Naive thymus-derived CD4-positive, alpha-beta T cell (primary cell): ENCODE measurements around the gene PRRC2B. TPM values are rescaled to one million over a fixed set of nuclear protein-coding genes. Genes with fewer than 3 reads are reported as not detected.
A peak's percentile ranks its signal among the peaks of the same experiment; 100 is the strongest.

ENCODE experiments used
- ATAC-seq: fragments of 150-1000 bp; cut with Tn5 transposase; 2 replicates; pipeline ENCODE4 v1.10.0; 2021; ENCODE audit warnings: mild to moderate bottlenecking, moderate library complexity
- CTCF ChIA-PET: fragments of 350-600 bp; sonication (Branson Sonifier 250); formaldehyde crosslinking; loops from one replicate; lab custom pipeline; 2021; ENCODE audit warnings: antibody characterized with exemption; lab: Charles Lee
- POLR2A ChIA-PET: fragments of 350-600 bp; sonication (Branson Sonifier 250); formaldehyde crosslinking; loops from one replicate; lab custom pipeline; 2021; ENCODE audit warnings: antibody characterized with exemption, inconsistent platforms; lab: Charles Lee
- DNase-seq, 9 donors: peaks; one replicate each; pipeline versions ENCODE4 v3.0.0 to v3.0.0-alpha.2; 2020 to 2022; ENCODE audit warnings: mixed read lengths in 1 of 9
- H3K27ac ChIP-seq: one replicate; pipeline ENCODE4 v1.7.0; 2013; ENCODE audit warnings: mild to moderate bottlenecking, low read depth, low read length, moderate library complexity
- H3K27me3 ChIP-seq, 2 donors: one replicate each; pipeline ENCODE4 v1.7.0; 2013; ENCODE audit warnings: low read length in 2 of 2, mild to moderate bottlenecking in 2 of 2, moderate library complexity in 2 of 2; ENCODE audit not compliant: control insufficient read depth in 2 of 2, insufficient read depth in 2 of 2
- H3K36me3 ChIP-seq, 3 experiments: 1 replicate in 2 of 3; 2 replicates in 1 of 3; pipeline ENCODE4 v1.7.0; 2013; ENCODE audit warnings: low read length in 3 of 3, mild to moderate bottlenecking in 3 of 3, moderate library complexity in 1 of 3; ENCODE audit not compliant: insufficient read depth in 3 of 3, control insufficient read depth in 2 of 3
- H3K4me1 ChIP-seq, 2 donors: one replicate each; pipeline ENCODE4 v1.7.0; 2013; ENCODE audit warnings: low read length in 2 of 2, mild to moderate bottlenecking in 2 of 2, moderate library complexity in 1 of 2; ENCODE audit not compliant: control insufficient read depth in 2 of 2, insufficient read depth in 2 of 2
- H3K4me3 ChIP-seq: 2 replicates; pipeline ENCODE4 v1.7.0; 2013; ENCODE audit warnings: mild to moderate bottlenecking, low read length
- H3K9me3 ChIP-seq, 3 experiments: 1 replicate in 2 of 3; 2 replicates in 1 of 3; pipeline ENCODE4 v1.7.0; 2013; ENCODE audit warnings: low read length in 3 of 3; ENCODE audit not compliant: control insufficient read depth in 2 of 3
- H3K27ac Mint-ChIP-seq, 9 donors: one replicate each; pipeline ENCODE4 v1.8.0; 2020 to 2022; ENCODE audit warnings: mixed read lengths in 9 of 9, mild to moderate bottlenecking in 8 of 9, moderate library complexity in 5 of 9, inconsistent platforms in 2 of 9
- H3K27me3 Mint-ChIP-seq, 5 donors: one replicate each; pipeline ENCODE4 v1.8.0; 2021 to 2022; ENCODE audit warnings: mixed read lengths in 5 of 5, mild to moderate bottlenecking in 1 of 5
- H3K36me3 Mint-ChIP-seq, 5 donors: one replicate each; pipeline ENCODE4 v1.8.0; 2020 to 2022; ENCODE audit warnings: mixed read lengths in 5 of 5, mild to moderate bottlenecking in 3 of 5, inconsistent platforms in 1 of 5
- H3K4me1 Mint-ChIP-seq, 7 donors: one replicate each; pipeline ENCODE4 v1.8.0; 2020 to 2022; ENCODE audit warnings: mixed read lengths in 7 of 7, mild to moderate bottlenecking in 3 of 7, inconsistent platforms in 1 of 7
- H3K4me3 Mint-ChIP-seq, 10 donors: one replicate each; pipeline ENCODE4 v1.8.0; 2020 to 2022; ENCODE audit warnings: mild to moderate bottlenecking in 10 of 10, mixed read lengths in 10 of 10, moderate library complexity in 6 of 10, inconsistent platforms in 2 of 10
- H3K9me3 Mint-ChIP-seq, 11 donors: one replicate each; pipeline ENCODE4 v1.8.0; 2020 to 2022; ENCODE audit warnings: mixed read lengths in 11 of 11, mild to moderate bottlenecking in 4 of 11, inconsistent platforms in 1 of 11, moderate library complexity in 1 of 11
- intact Hi-C, 2 donors: fragments of 100-400 bp; cut with micrococcal nuclease; formaldehyde crosslinking; loops; one replicate each; pipeline ENCODE4 v1.15.1; 2023
- polyA plus RNA-seq, 2 donors: library from polyadenylated mRNA; unstranded; fragments of 300-500 nt; fragmentation: Illumina TruSeq; gene quantifications; one replicate each; pipeline ENCODE4 v1.2.3, GENCODE V29; 2021
- total RNA-seq, 6 experiments: library from RNA in 5 of 6; stranded (reverse) in 5 of 6; gene quantifications; 1 replicate in 5 of 6; 2 replicates in 1 of 6; pipeline ENCODE4 v1.2.3 and lab custom pipeline; 2021 to 2026

The PRRC2B gene
- total and polyA plus RNA-seq, 7 experiments from 2014 or later = 29.8 to 382 (median 227) TPM

DNA sequence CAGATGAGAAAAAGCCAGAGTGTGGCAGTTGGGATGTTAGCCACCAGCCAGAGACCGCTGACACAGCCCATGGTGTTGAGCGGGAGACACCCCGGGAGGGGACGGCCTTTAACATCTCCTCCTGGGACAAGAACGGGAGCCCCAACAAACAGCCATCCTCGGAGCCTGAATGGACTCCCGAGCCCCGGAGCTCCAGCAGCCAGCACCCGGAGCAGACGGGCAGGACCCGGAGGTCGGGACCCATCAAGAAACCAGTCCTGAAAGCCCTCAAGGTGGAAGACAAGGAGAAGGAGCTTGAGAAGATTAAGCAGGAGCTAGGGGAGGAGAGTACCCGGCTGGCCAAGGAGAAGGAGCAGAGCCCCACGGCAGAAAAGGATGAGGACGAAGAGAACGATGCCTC lies 80.8 kb downstream of the PRRC2B start:
- Histone ChIP-seq H3K27ac (no peak overlapping the region), H3K4me1 (no peaks in the 10 kb centered on the region), H3K36me3 (peaks cover 17 to 97% (median 56%) of the 10 kb centered on the region in 3 experiments), H3K9me3 (no peaks in the 10 kb centered on the region), H3K4me3 (no peak overlapping the region), H3K27me3 (no peaks in the 10 kb centered on the region)
- H3K9me3 Mint-ChIP-seq = no peaks in the 10 kb centered on the region
- peak overlapping the region in 3 of 9 donors; percentile 31 to 84 (median 38) for H3K27ac Mint-ChIP-seq
- ChIA-PET CTCF (interaction anchor here (0.7 to 1.1 kb wide), 2 partner anchors 46 to 124 kb away, joined by 3 to 4 read pairs; no protein-coding TSS in a partner anchor), POLR2A (interaction anchor here (0.6 to 1.3 kb wide), 2 partner anchors 38 to 70 kb away, joined by 3 read pairs; no protein-coding TSS in a partner anchor)
- no peak overlapping the region for H3K4me3 Mint-ChIP-seq
- peaks cover 17 to 58% (median 41%) of the 10 kb centered on the region in 5 donors for H3K36me3 Mint-ChIP-seq
- no peaks in the 10 kb centered on the region for H3K27me3 Mint-ChIP-seq
- ATAC-seq (no peak), DNase-seq (no peak)
- H3K4me1 Mint-ChIP-seq = peaks cover 5 to 14% (median 8%) of the 10 kb centered on the region in 7 donors
- intact Hi-C loops = loop anchor here (5.0 kb wide), 2 partner anchors 77 to 102 kb away; no protein-coding TSS in a partner anchor

DNA sequence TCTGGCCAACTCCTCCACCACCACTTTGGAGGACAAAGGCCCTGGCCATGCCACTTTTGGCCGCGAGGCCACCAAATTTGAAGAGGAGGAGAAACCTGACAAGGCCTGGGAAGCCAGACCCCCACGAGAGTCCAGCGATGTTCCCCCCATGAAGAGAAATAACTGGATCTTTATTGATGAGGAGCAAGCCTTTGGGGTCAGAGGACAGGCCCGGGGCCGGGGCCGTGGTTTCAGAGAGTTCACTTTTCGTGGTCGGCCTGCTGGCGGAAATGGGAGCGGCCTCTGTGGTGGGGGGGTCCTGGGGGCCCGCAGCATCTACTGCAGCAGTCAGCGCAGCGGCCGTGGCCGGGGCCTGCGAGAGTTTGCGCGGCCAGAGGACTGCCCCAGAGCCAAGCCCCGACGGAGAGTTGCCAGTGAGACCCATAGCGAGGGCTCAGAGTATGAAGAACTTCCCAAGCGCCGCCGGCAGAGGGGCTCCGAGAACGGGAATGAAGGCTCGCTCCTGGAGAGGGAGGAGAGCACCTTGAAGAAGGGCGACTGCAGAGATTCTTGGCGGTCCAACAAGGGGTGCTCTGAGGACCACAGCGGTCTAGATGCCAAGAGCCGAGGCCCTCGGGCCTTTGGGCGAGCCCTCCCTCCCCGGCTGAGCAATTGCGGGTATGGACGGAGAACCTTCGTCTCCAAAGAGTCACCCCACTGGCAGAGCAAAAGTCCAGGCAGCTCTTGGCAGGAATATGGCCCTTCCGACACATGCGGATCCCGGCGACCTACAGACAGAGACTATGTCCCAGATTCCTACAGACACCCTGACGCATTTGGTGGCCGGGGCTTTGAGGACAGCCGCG lies 81.4 kb downstream of the PRRC2B start:
- H3K27me3 Mint-ChIP-seq = no peaks in the 10 kb centered on the region
- no peak overlapping the region for H3K27ac ChIP-seq
- no peaks in the 10 kb centered on the region for H3K9me3 Mint-ChIP-seq
- no peaks in the 10 kb centered on the region for H3K9me3 ChIP-seq
- DNase-seq (no peak), ATAC-seq (no peak)
- ChIA-PET POLR2A (interaction anchor here (0.6 to 1.3 kb wide), 2 partner anchors 39 to 71 kb away, joined by 3 read pairs; no protein-coding TSS in a partner anchor), CTCF (interaction anchor here (0.6 kb wide), 1 partner anchor 7 kb away, joined by 3 read pairs; no protein-coding TSS in a partner anchor)
- peaks cover 4 to 8% (median 5%) of the 10 kb centered on the region in 7 donors for H3K4me1 Mint-ChIP-seq
- peaks cover 22 to 97% (median 58%) of the 10 kb centered on the region in 3 experiments for H3K36me3 ChIP-seq
- H3K4me1 ChIP-seq = no peaks in the 10 kb centered on the region
- H3K36me3 Mint-ChIP-seq = peaks cover 11 to 56% (median 34%) of the 10 kb centered on the region in 5 donors
- intact Hi-C loops = loop anchor here in 1 of 2 donors (5.0 kb wide), 1 partner anchor 78 kb away; no protein-coding TSS in a partner anchor
- no peak overlapping the region for H3K4me3 ChIP-seq
- peak overlapping the region in 2 of 9 donors; percentile 25 to 84 for H3K27ac Mint-ChIP-seq
- H3K27me3 ChIP-seq = no peaks in the 10 kb centered on the region
- no peak overlapping the region for H3K4me3 Mint-ChIP-seq

DNA sequence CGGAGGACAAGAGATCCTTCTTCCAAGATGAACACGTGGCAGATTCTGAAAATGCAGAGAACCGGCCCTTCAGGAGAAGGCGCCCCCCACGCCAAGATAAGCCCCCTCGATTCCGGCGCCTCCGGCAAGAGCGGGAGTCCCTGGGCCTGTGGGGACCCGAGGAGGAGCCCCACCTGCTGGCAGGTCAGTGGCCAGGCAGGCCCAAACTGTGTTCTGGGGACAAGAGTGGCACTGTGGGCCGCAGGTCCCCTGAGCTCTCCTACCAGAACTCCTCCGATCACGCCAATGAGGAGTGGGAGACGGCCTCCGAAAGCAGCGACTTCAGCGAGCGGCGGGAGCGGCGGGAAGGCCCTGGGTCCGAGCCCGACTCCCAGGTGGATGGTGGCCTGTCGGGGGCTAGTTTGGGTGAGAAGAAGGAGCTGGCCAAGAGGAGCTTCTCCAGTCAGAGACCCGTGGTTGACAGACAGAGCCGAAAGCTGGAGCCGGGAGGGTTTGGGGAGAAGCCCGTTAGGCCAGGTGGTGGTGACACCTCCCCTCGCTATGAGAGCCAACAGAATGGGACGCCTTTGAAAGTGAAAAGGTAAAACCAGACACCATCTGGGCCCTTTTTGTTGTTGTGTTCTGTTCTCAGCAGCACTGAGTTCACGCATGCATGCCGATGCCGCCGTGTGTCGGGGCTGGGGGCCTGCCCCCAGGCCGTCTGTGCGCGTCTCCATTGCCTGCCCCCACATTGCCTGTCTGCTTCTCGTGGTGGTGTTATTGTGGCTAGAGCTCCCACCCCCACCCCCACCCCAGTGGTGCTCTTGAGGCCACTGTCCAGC lies 82.3 kb downstream of the PRRC2B start:
- H3K4me3 ChIP-seq = no peak overlapping the region
- Mint-ChIP-seq H3K27ac (peak overlapping the region in 2 of 9 donors; percentile 20 to 32), H3K36me3 (peaks cover 11 to 48% (median 30%) of the 10 kb centered on the region in 5 donors), H3K4me3 (no peak overlapping the region), H3K27me3 (no peaks in the 10 kb centered on the region), H3K4me1 (peaks cover 1 to 8% (median 4%) of the 10 kb centered on the region in 7 donors), H3K9me3 (no peaks in the 10 kb centered on the region)
- H3K9me3 ChIP-seq = no peaks in the 10 kb centered on the region
- DNase-seq (no peak), ATAC-seq (no peak)
- no peaks in the 10 kb centered on the region for H3K4me1 ChIP-seq
- CTCF ChIA-PET = interaction anchor here (0.6 to 6.1 kb wide), 2 partner anchors 8 to 127 kb away, joined by 3 to 45 read pairs; no protein-coding TSS in a partner anchor
- H3K36me3 ChIP-seq = peaks cover 19 to 94% (median 54%) of the 10 kb centered on the region in 3 experiments
- POLR2A ChIA-PET = no interaction called here
- intact Hi-C loops = loop anchor here in 1 of 2 donors (5.0 kb wide), 1 partner anchor 79 kb away; no protein-coding TSS in a partner anchor
- H3K27me3 ChIP-seq = no peaks in the 10 kb centered on the region
- no peak overlapping the region for H3K27ac ChIP-seq

DNA sequence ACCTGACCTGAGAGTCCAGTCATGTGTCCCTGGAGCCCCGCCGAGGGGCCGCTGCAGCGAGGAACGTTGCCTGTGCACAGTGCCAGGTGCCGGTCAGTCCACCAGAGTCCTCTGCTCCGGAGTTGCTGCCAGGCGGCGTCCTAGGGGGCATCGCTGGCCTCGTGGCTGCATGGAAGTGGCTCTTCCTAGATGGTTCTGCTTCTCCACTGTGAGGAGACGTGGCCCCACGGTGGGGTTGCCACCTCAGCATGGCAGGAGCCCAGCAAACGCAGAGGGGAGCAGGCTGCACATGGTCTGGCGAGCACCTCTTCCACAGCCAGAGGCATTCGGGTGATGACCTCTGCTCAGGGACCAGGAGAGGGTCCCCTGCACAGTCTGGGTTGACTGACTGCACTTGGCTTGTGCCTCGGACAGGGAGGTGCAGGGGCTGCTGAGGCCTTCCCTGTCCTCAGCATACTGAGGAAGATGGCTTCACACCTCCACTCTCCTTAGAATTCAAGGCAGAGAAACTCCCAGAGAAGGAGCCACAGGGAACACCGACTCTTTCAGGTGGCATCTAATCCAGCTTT lies 83.0 kb downstream of the PRRC2B start:
- Mint-ChIP-seq H3K36me3 (peaks cover 11 to 41% (median 24%) of the 10 kb centered on the region in 5 donors), H3K27ac (no peak overlapping the region), H3K4me1 (peaks cover 0 to 8% (median 4%) of the 10 kb centered on the region in 7 donors), H3K27me3 (no peaks in the 10 kb centered on the region), H3K9me3 (no peaks in the 10 kb centered on the region), H3K4me3 (no peak overlapping the region)
- intact Hi-C loops = loop anchor here in 1 of 2 donors (5.0 kb wide), 1 partner anchor 80 kb away; no protein-coding TSS in a partner anchor
- ATAC-seq (no peak), DNase-seq (no peak)
- Histone ChIP-seq H3K27ac (no peak overlapping the region), H3K36me3 (peaks cover 24 to 93% (median 54%) of the 10 kb centered on the region in 3 experiments), H3K9me3 (no peaks in the 10 kb centered on the region), H3K4me1 (no peaks in the 10 kb centered on the region), H3K4me3 (no peak overlapping the region), H3K27me3 (no peaks in the 10 kb centered on the region)
- POLR2A ChIA-PET = no interaction called here
- CTCF ChIA-PET = interaction anchor here (6.1 kb wide), 1 partner anchor 127 kb away, joined by 45 read pairs; no protein-coding TSS in a partner anchor

DNA sequence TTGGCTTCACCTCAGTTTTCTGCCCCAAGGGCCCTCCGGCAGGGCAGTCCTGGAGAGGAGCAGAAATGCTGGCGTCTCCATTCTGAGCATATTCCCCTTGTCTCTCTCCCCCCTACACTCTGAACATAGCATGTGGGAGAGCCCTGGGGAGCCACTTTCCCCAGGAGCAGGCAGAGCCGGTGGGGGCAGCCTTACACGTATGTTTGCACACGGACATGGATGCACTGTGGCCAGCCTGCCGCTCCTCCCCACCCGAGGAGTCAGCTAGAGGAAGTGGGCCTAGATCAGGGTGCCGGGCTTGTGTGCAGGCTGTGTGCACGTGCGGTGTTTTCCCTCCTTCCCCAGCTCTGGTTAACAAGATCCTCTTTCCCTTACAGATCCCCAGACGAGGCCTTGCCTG lies 83.5 kb downstream of the PRRC2B start:
- POLR2A ChIA-PET = no interaction called here
- intact Hi-C loops = loop anchor here in 1 of 2 donors (5.0 kb wide), 1 partner anchor 80 kb away; no protein-coding TSS in a partner anchor
- H3K36me3 Mint-ChIP-seq = peaks cover 11 to 45% (median 27%) of the 10 kb centered on the region in 5 donors

More for the DNA sequence above, 83.5 kb downstream of the PRRC2B start:
- H3K27me3 Mint-ChIP-seq = no peaks in the 10 kb centered on the region
- peaks cover 0 to 8% (median 4%) of the 10 kb centered on the region in 7 donors for H3K4me1 Mint-ChIP-seq
- H3K4me3 ChIP-seq = no peak overlapping the region
- DNase-seq (no peak), ATAC-seq (no peak)
- H3K9me3 Mint-ChIP-seq = no peaks in the 10 kb centered on the region
- H3K27ac ChIP-seq = no peak overlapping the region
- H3K4me3 Mint-ChIP-seq = no peak overlapping the region
- no peaks in the 10 kb centered on the region for H3K27me3 ChIP-seq
- peaks cover 24 to 95% (median 57%) of the 10 kb centered on the region in 3 experiments for H3K36me3 ChIP-seq
- H3K9me3 ChIP-seq = no peaks in the 10 kb centered on the region
- CTCF ChIA-PET = interaction anchor here (0.5 to 6.1 kb wide), 6 partner anchors 10 to 128 kb away, joined by 3 to 45 read pairs (median 3); no protein-coding TSS in a partner anchor
- no peaks in the 10 kb centered on the region for H3K4me1 ChIP-seq
- no peak overlapping the region for H3K27ac Mint-ChIP-seq
